Panc1 (cell line): ENCODE data around the gene ETNK1.

Experiments
- CTCF ChIP-seq: fragments of 450-650 bp; IDR thresholded peaks from 2 replicates; pipeline ENCODE4 v1.5.1; 2017; ENCODE audit warnings: mild to moderate bottlenecking
- POLR2AphosphoS5 ChIP-seq: IDR thresholded peaks from 2 replicates; pipeline ENCODE4 v1.6.1; 2012; ENCODE audit warnings: mild to moderate bottlenecking, low read depth, low read length, moderate library complexity
- SIN3A ChIP-seq: IDR thresholded peaks from 2 replicates; pipeline ENCODE4 v1.6.1; 2012; ENCODE audit warnings: low read depth, mild to moderate bottlenecking, low read length, moderate library complexity, borderline replicate concordance; ENCODE audit not compliant: insufficient read depth
- TCF7L2 ChIP-seq: IDR thresholded peaks from 2 replicates; pipeline ENCODE4 v1.6.1; 2011; ENCODE audit warnings: mild to moderate bottlenecking, low read depth, low read length, inconsistent platforms

- TF ChIP-seq CTCF, result no peak
- TF ChIP-seq TCF7L2, result no peak
- TF ChIP-seq POLR2AphosphoS5, result no peak
- no peak for TF ChIP-seq SIN3A
Measured at GRCh38 chr12:22609501-22609900, 15.5 kb upstream of the ETNK1 start.
